CD4-positive, alpha-beta T cell (primary cell): ENCODE measurements around the gene MEGF8. TPM values are rescaled to one million over a fixed set of nuclear protein-coding genes. Genes with fewer than 3 reads are reported as not detected.

Experiments used
- ATAC-seq: fragments of 200-7000 bp; cut with Tn5 transposase; one replicate; pipeline ENCODE4 v1.10.0; 2022; ENCODE audit warnings: mild to moderate bottlenecking; ENCODE audit not compliant: poor library complexity
- CTCF ChIA-PET: fragments of 350-600 bp; sonication (Branson Sonifier 250); formaldehyde crosslinking; loops from one replicate; lab custom pipeline; 2021; ENCODE audit warnings: antibody characterized with exemption, inconsistent platforms; lab: Charles Lee
- POLR2A ChIA-PET: fragments of 350-600 bp; sonication (Branson Sonifier 250); formaldehyde crosslinking; loops from one replicate; lab custom pipeline; 2021; ENCODE audit warnings: antibody characterized with exemption, inconsistent platforms; lab: Charles Lee
- DNase-seq, 14 experiments: peaks; one replicate each; pipeline ENCODE4 v3.0.0-alpha.2; 2013 to 2020; ENCODE audit warnings: mixed read lengths in 2 of 14
- H3K27ac ChIP-seq, 2 donors: one replicate each; pipeline versions ENCODE4 v1.5.1 to v1.7.0; 2013; ENCODE audit warnings: low read length in 2 of 2, low read depth in 1 of 2, mild to moderate bottlenecking in 1 of 2
- H3K27me3 ChIP-seq, 2 experiments: 1 replicate in 1 of 2; 2 replicates in 1 of 2; pipeline versions ENCODE4 v1.6.1 to v1.7.0; 2013; ENCODE audit warnings: low read length in 2 of 2, control low read depth in 1 of 2, mild to moderate bottlenecking in 1 of 2, moderate library complexity in 1 of 2; ENCODE audit not compliant: insufficient read depth in 2 of 2, control insufficient read depth in 1 of 2
- H3K36me3 ChIP-seq: one replicate; pipeline ENCODE4 v1.6.1; 2013; ENCODE audit warnings: low read length, control low read depth; ENCODE audit not compliant: insufficient read depth
- H3K4me1 ChIP-seq: one replicate; pipeline ENCODE4 v1.6.1; 2013; ENCODE audit warnings: low read length, control low read depth; ENCODE audit not compliant: insufficient read depth
- H3K4me3 ChIP-seq: one replicate; pipeline ENCODE4 v1.5.1; 2013; ENCODE audit warnings: mild to moderate bottlenecking, low read length, moderate library complexity
- H3K9me3 ChIP-seq, 2 experiments: 1 replicate in 1 of 2; 2 replicates in 1 of 2; pipeline versions ENCODE4 v1.6.1 to v1.7.0; 2013; ENCODE audit warnings: low read length in 2 of 2, mild to moderate bottlenecking in 2 of 2, control low read depth in 1 of 2, moderate library complexity in 1 of 2; ENCODE audit not compliant: control insufficient read depth in 1 of 2, insufficient read depth in 1 of 2
- H3K27ac Mint-ChIP-seq: one replicate; pipeline ENCODE4 v1.8.0; 2020; ENCODE audit warnings: mixed read lengths
- H3K27me3 Mint-ChIP-seq: one replicate; pipeline ENCODE4 v1.8.0; 2021; ENCODE audit warnings: mixed read lengths
- H3K36me3 Mint-ChIP-seq: one replicate; pipeline ENCODE4 v1.8.0; 2021; ENCODE audit warnings: low read depth, mixed read lengths
- H3K4me1 Mint-ChIP-seq: one replicate; pipeline ENCODE4 v1.8.0; 2021; ENCODE audit warnings: low read depth, mixed read lengths
- H3K4me3 Mint-ChIP-seq: one replicate; pipeline ENCODE4 v1.8.0; 2020; ENCODE audit warnings: mild to moderate bottlenecking, mixed read lengths
- H3K9me3 Mint-ChIP-seq: one replicate; pipeline ENCODE4 v1.8.0; 2020; ENCODE audit warnings: mixed read lengths
- intact Hi-C, 2 experiments: fragments of 100-400 bp; cut with DNase I in 1 of 2; cut with micrococcal nuclease in 1 of 2; formaldehyde crosslinking; loops; one replicate each; pipeline versions ENCODE4 v1.15.1 to v1.9.0; 2023 to 2025; cut with DNase I, micrococcal nuclease
- total RNA-seq, 174 experiments: library from RNA in 2 of 174; stranded (reverse) in 2 of 174; gene quantifications; one replicate each; pipeline ENCODE4 v1.2.3 and lab custom pipeline; 2021 to 2026
- TF ChIP-seq, protein P1 (sequence below): fragments of 200-600 bp; IDR thresholded peaks from one replicate; pipeline ENCODE4 v1.8.0; 2022; ENCODE audit warnings: antibody characterized with exemption, mild to moderate bottlenecking

Gene MEGF8
- total RNA-seq, 2 experiments from 2014 or later: 4.1 to 4.2 TPM

DNA sequence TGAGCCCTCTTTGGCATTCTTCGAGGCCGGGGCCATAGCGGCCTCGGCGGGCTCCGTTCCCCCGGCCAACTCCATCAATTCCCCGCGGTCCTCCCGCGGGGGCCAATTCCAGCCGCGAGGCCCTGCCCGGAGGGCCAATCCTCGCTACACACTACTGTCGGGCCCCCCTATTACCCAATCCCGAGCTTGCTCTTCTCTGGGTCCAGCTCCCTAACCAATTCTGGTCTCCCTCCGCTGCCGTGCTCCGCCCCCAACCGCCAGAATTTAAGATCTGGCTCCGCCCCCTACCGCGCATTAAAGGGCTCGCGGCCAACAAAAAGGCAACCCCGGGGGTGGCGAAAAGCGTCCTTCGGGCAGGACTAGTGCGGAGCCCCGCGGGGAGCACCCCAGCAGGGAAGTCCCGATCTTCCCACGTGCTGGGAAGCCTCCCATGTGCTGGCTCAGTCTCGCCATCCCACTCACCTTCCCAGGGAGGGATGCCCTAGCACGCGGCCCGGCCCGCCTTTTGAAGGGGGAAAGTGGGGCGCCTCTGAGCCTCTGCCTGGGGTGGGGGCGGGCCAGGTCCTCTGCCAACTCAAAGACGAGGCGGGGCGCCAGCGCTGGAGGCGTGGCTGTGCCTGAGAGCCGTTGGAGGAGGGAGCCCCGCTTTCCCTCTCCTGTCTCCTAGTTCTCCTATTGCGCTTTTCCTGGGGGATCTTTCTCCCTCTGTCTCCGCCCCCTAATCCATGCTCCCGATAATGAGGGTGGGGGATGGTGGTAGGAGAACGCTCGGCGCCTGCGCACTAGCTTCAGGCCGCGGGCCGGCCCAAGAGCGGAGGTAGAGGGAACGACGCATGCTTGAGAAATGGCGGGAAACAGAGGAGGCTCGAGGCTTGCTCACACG, 98.3 kb downstream of the MEGF8 start:
- peaks cover 49% of the 10 kb centered on the region for H3K4me1 Mint-ChIP-seq
- H3K36me3 Mint-ChIP-seq: peaks cover 10% of the 10 kb centered on the region
- ChIA-PET CTCF (interaction anchor here (1.0 to 2.3 kb wide), 5 partner anchors 9 to 26 kb away, joined by 4 to 17 read pairs (median 5); no protein-coding TSS in a partner anchor), POLR2A (interaction anchor here (0.5 to 2.2 kb wide), 13 partner anchors 9 to 1160 kb away, joined by 3 to 13 read pairs (median 7); partner anchors contain the start of genes CEACAM1 and POU2F2)
- peak overlapping the region; percentile 92 for H3K4me3 Mint-ChIP-seq
- no peaks in the 10 kb centered on the region for H3K9me3 Mint-ChIP-seq
- intact Hi-C loops: loop anchor here (2.0 to 10.0 kb wide), 6 partner anchors 27 to 316 kb away; partner anchors contain the start of genes MEGF8 (in 1 of the 2) and POU2F2 (in 1 of the 2)
- DNase-seq (peak; percentile 88 to 96 (median 92)), ATAC-seq (peak; percentile 84)
- H3K4me3 ChIP-seq: peak overlapping the region; percentile 80
- no peaks in the 10 kb centered on the region for H3K27me3 Mint-ChIP-seq
- peaks cover 46% of the 10 kb centered on the region for H3K4me1 ChIP-seq
- TF ChIP-seq, protein P1, sequence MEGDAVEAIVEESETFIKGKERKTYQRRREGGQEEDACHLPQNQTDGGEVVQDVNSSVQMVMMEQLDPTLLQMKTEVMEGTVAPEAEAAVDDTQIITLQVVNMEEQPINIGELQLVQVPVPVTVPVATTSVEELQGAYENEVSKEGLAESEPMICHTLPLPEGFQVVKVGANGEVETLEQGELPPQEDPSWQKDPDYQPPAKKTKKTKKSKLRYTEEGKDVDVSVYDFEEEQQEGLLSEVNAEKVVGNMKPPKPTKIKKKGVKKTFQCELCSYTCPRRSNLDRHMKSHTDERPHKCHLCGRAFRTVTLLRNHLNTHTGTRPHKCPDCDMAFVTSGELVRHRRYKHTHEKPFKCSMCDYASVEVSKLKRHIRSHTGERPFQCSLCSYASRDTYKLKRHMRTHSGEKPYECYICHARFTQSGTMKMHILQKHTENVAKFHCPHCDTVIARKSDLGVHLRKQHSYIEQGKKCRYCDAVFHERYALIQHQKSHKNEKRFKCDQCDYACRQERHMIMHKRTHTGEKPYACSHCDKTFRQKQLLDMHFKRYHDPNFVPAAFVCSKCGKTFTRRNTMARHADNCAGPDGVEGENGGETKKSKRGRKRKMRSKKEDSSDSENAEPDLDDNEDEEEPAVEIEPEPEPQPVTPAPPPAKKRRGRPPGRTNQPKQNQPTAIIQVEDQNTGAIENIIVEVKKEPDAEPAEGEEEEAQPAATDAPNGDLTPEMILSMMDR: no peak
- no peaks in the 10 kb centered on the region for H3K9me3 ChIP-seq
- peak overlapping the region; percentile 63 to 80 for H3K27ac ChIP-seq
- H3K36me3 ChIP-seq: no peaks in the 10 kb centered on the region
- H3K27me3 ChIP-seq: no peaks in the 10 kb centered on the region
- H3K27ac Mint-ChIP-seq: peak overlapping the region; percentile 78

DNA sequence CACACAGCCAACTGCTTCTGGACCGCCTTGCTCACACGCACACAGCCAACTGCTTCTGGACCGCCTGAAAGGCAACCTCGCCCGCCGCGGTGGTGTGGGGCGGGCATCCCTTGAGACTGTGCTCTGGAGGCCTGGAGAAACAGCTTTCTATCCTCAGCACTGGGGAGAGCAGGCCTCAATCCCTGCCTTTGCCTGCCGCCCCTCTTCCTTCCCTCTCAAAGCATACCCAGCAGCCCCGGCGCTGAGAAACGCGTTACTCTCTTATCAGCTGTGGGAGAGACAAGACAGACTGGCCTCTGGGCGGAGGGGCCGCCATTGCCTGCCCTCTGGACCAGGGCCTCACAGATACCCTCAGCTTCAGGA, 98.9 kb downstream of the MEGF8 start:
- TF ChIP-seq, protein P1: no peak
- no peaks in the 10 kb centered on the region for H3K27me3 ChIP-seq
- DNase-seq: no peak
- H3K4me3 Mint-ChIP-seq: peak overlapping the region; percentile 92
- H3K27ac ChIP-seq: peak overlapping the region in 1 of 2 donors; percentile 80
- no peak for ATAC-seq
- intact Hi-C loops: loop anchor here (5.0 to 10.0 kb wide), 5 partner anchors 37 to 317 kb away; partner anchors contain the start of genes MEGF8 (in 1 of the 2) and POU2F2 (in 1 of the 2)
- H3K4me1 ChIP-seq: peaks cover 46% of the 10 kb centered on the region
- H3K36me3 ChIP-seq: no peaks in the 10 kb centered on the region
- H3K4me3 ChIP-seq: peak overlapping the region; percentile 80
- H3K36me3 Mint-ChIP-seq: peaks cover 10% of the 10 kb centered on the region
- H3K4me1 Mint-ChIP-seq: peaks cover 49% of the 10 kb centered on the region
- H3K27ac Mint-ChIP-seq: no peak overlapping the region
- ChIA-PET POLR2A (interaction anchor here (0.6 to 2.2 kb wide), 7 partner anchors 9 to 291 kb away, joined by 3 to 11 read pairs (median 7); partner anchors contain the start of gene POU2F2), CTCF (interaction anchor here (1.4 to 2.3 kb wide), 3 partner anchors 14 to 26 kb away, joined by 5 to 17 read pairs (median 5); no protein-coding TSS in a partner anchor)
- H3K27me3 Mint-ChIP-seq: no peaks in the 10 kb centered on the region
- H3K9me3 Mint-ChIP-seq: no peaks in the 10 kb centered on the region
- H3K9me3 ChIP-seq: no peaks in the 10 kb centered on the region

DNA sequence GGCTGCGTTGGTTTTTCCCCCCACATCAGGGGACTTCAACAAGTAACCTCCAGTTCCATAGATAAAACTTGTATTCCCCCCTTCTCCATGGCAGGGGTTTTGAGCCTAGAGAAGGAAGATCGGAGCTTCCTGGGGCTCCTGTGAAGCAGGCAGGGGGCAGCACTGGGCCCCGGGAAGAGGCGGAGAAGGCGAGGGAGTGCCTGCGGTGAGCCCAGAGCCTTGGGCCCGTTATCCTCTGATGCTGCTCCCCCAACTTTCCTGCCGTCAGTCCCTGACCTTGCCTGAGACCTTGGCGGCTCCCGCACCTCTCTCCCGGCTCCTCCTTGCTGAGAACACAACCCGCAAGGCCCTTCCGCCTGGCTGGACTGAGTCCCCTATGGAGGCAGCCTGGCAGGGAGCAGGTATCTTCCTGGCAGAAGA, 99.3 kb downstream of the MEGF8 start:
- TF ChIP-seq, protein P1: no peak
- Histone ChIP-seq H3K4me3 (no peak overlapping the region), H3K27ac (no peak overlapping the region), H3K36me3 (no peaks in the 10 kb centered on the region), H3K4me1 (peaks cover 45% of the 10 kb centered on the region), H3K27me3 (no peaks in the 10 kb centered on the region), H3K9me3 (no peaks in the 10 kb centered on the region)
- POLR2A ChIA-PET: interaction anchor here (1.0 to 2.2 kb wide), 5 partner anchors 14 to 292 kb away, joined by 3 to 11 read pairs (median 7); partner anchors contain the start of gene POU2F2
- no peak for ATAC-seq
- Mint-ChIP-seq H3K9me3 (no peaks in the 10 kb centered on the region), H3K27ac (no peak overlapping the region), H3K27me3 (no peaks in the 10 kb centered on the region), H3K36me3 (peaks cover 10% of the 10 kb centered on the region), H3K4me3 (peak overlapping the region; percentile 92), H3K4me1 (peaks cover 49% of the 10 kb centered on the region)
- intact Hi-C loops: loop anchor here (5.0 to 10.0 kb wide), 5 partner anchors 37 to 317 kb away; partner anchors contain the start of genes MEGF8 (in 1 of the 2) and POU2F2 (in 1 of the 2)
- peak in 1 of 14 experiments; percentile 26 for DNase-seq
- CTCF ChIA-PET: interaction anchor here (1.9 to 2.3 kb wide), 2 partner anchors 14 to 16 kb away, joined by 5 to 17 read pairs; no protein-coding TSS in a partner anchor
